GM21737 (cell line): Measurements from ENCODE around the gene SOX5.
"Not testable (repeated sequence)": the region's sequence is repeated elsewhere in the genome, so short reads cannot be mapped to it uniquely, and the experiment has no call there.

Experiments
- ATAC-seq: cut with Tn5 transposase; IDR thresholded peaks from one replicate; pipeline ENCODE4 v1.9.1; 2021; ENCODE audit warnings: mild to moderate bottlenecking, moderate library complexity; ENCODE audit not compliant: unreplicated experiment

Gene SOX5

DNA sequence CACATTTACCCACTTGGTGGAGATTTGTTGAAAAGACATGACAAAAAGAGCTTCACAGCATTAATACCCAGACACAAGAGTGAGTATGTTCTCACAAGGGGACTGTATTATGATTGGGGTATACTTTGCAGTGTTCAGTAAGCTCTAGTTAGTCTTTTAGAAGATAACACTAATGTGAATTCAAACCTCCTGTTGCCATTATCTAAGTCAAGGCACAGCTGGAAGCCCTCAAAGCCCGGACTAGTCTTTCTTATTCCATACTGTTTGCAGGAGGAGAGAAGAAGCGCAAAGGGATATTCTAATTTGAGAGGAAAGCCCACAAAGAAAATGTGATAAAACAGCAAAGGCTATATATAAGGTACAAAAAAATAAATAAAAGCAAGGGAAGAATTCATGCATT, 445.9 kb downstream of the SOX5 start:
- no peak for ATAC-seq

DNA sequence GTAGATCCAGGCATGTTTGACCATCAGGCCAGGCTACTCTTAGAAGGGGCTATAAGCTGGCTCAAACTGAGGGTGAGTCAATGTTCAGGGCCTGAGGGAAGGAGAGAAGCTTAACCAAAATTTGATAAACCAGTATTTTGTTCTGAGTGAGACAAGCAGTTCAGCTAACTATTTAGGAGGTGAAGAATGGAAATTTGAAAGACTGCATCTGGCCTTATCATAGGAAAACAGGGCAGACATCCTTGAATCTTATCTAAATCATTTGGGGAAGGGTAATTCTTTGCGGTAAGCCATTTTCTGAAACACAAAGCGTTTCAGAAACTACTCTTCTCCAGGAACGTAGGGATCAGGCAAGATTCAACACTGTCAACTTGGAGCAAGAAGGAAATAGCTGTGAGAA, 447.2 kb downstream of the SOX5 start:
- no peak for ATAC-seq

DNA sequence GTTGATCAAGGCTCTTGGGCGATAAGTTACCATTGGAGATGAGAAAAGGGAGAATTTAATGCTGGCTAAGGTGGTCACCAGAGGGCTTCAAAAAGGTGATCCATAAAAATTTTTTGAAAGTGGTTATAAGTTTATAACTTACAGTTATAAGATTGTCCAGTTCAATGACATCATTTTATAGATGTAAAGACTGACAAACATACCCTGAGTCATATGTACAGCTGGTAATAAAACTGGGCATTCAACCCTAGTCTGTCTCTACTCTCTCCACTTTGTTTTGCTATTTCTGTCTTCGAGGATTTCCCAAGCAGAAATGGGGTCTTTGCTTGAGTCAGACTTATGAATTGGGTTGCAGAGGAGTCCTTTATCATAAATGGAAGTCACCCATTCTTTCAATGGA, 454.0 kb downstream of the SOX5 start:
- ATAC-seq, result no peak

DNA sequence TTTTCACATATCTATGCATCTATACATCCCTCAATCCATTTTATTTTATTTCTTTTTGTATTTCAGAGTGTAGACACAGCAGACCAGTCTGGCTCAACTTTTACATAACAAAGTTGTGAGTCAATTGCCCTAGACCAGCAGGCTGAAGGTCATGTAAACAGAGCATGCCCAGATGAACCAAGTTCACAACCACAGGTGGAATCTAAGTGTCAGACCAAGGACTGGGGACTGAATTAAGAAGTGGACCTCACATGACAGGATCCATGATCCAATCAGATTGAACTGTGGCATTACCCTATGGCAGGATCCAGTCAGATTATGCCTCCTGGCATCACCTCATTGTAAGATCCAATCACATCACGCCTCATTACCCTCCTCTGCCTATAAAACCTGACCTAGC, 455.8 kb downstream of the SOX5 start:
- ATAC-seq, result no peak

DNA sequence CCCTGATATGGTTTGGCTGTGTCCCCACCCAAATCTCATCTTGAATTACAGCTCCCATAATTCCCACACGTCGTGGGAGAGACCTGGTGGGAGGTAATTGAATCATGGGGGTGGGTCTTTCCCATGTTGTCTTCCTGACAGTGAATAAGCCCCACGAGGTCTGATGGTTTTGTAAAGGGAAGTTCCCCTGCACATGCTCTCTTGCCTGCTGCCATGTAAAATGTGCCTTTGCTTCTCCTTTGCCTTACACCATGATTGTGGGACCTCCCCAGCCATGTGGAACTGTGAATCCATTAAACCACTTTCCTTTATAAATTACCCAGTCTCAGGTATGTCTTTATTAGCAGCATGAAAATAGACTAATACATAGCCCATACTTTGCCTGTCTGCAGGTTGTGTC, 458.4 kb downstream of the SOX5 start:
- not testable (repeated sequence) for ATAC-seq

DNA sequence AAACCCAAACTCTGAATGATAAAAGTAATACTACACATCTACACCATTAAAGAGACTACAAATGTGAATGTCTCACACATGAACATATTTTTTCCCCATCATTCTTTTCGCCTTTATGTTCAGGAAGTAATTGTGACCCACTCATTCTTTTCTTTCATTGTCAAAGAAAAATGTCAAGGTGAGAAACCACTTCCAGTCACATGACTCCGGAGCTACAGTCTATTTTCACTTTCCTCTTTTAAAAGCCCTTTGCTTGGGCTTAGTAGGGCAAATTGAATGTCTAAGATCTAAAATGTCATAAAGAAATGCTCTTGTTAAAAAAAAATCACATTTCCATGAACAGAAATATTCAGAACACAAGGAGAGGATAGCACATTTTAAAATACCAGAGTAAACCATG, 461.3 kb downstream of the SOX5 start:
- ATAC-seq, result no peak

DNA sequence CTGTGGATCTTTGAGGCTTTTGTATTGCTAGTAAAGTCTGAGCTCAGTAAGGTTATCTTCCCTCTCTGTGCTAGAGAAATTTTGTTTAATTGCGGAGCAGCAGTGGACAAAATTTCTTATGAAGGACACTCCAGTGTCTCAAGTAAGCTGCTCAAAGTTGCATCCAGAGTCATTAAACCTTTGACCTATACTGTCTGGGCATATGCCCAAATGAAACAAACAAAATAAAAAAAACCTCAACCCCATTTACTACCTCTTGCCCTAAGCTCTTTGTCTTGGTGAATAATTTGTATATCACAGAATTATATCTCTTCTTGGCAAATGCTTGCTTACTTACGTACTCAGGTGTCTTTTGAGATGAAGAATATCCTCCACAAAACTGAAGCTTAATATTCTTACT, 465.2 kb downstream of the SOX5 start:
- no peak for ATAC-seq

DNA sequence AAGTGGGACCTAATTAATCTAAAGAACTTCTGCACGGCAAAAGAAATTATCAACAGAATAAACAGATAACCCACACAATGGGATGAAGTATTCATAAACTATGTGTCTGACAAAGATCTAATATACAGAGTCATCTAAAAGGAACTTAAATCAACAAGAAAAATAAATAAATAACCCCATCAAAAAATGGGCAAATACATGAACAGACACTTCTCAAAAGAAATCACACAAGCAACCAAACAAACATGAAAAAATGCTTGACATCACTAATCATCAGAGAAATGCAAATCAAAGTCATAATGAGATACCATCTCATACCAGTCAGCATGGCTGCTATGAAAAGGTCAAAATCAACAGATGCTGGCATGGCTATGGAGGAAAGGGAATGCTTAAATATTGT, 466.9 kb downstream of the SOX5 start:
- no peak for ATAC-seq
